Activated T-cell treated with anti-CD3 and anti-CD28 coated beads for 24 hours (primary cell): ENCODE measurements around the gene PACRG.

Experiments used
- DNase-seq: peaks from one replicate; pipeline ENCODE4 v3.0.0-alpha.2; 2020; ENCODE audit warnings: low read depth

PACRG gene

DNA sequence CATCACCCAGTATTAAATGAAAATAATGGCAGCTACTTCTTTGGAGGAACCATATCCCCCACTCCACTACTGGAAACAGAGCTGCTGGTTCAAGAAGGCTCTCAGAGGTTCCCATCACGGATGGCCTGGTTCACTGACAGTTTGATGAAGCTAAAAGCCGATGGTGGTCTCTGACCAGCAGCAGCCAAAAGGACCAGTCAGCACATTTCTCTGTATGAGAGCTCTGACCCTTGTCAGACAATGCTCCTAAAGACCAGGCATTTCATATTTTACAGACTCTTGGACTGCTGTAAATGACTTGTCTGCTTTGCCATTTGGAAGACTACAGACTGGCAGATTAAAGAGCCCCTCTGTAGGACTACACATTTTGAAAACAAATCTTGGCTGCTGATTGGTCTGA lies 16.8 kb upstream of the PACRG start:
- no peak for DNase-seq

GRCh38 chr6:162711376-162711775 lies 16.4 kb upstream of the PACRG start:
- DNase-seq: no peak

GRCh38 chr6:162712694-162713093 lies 15.1 kb upstream of the PACRG start:
- no peak for DNase-seq

GRCh38 chr6:162713974-162714780 lies 13.6 kb upstream of the PACRG start:
- no peak for DNase-seq

- DNase-seq: no peak
These were observed 12.2 kb upstream of the PACRG start for GRCh38 chr6:162715601-162716000.

GRCh38 chr6:162719528-162719927 lies 8.2 kb upstream of the PACRG start:
- DNase-seq: no peak

- no peak for DNase-seq
These were observed 6.4 kb upstream of the PACRG start for GRCh38 chr6:162721404-162721687.

DNA sequence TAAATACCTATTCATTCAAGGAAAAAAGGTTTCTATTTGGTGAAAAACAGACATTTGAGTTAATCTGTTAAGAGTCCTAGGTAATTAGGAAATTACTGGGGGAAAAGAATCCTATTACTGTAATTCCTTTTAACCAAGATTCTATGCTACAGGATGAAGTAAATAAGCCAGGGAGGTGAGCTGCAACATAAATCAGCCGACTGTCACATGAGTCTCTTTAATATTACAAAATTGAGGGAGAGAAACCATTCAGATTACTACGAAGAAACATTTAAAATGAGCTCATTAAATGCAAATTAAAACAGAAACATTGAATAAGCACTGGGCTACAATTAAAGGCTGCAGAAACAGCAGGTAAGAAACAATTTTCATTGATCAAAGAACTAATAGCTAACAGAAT lies 5.5 kb upstream of the PACRG start:
- no peak for DNase-seq

DNA sequence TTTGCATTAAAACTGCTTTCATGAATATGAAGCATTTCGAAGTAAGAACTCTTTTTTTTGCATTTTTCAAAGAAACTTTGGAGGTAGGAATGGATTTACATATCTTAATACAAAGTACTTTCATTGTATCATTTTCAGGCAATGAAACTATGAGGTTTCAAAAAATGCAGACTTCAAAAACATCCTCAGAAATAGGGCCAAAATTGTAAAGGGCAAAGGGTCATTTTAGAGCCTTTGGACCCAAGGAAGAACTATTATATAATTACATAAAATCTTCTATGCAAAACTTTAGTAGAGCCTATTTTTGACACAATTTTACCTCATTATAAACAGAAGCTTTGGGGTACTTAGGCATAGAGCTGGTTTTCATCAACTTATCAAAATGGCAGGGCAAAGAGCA lies 5.1 kb upstream of the PACRG start:
- no peak for DNase-seq

DNA sequence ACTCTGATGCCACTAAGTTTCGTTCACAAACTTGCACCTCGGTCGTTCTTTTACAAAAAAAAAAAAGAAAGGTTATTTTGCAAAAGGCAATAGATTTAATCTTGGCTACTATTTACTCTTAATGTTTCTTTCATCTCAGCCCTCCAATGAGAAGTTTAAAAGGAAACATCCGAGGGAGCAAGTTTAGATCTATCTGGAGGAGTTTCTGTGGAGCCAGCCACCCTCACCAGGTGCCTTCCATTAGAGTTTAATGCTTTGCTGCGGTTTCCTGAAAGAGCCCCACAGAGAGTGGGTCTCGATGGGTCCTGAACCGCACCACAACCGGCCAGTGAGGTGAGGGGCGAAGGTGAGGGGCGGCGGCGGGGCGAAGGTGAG lies 840 bp upstream of the PACRG start:
- no peak for DNase-seq

DNA sequence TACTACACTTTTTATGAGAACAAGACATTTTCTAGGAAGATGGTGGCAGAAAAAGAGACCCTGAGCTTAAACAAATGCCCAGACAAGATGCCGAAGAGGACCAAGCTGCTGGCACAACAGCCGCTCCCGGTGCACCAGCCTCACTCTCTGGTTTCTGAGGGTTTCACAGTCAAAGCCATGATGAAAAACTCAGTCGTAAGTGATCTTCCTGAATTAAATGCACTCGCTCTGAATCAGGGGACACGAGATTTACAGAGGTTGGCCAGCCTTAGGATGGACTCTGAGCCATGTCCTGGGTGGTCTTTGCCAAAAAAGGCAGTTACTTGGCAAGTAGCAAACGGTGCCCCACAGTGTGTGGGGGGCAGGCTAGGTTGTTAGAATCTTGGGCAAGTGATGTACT lies 423 bp downstream of the PACRG start:
- DNase-seq: no peak

GRCh38 chr6:162728706-162729105 lies 932 bp downstream of the PACRG start:
- DNase-seq: no peak

- DNase-seq: no peak
These were observed 2.7 kb downstream of the PACRG start for GRCh38 chr6:162730502-162730901.

- no peak for DNase-seq
These were observed 5.7 kb downstream of the PACRG start for GRCh38 chr6:162733489-162733888.

- no peak for DNase-seq
These were observed 9.2 kb downstream of the PACRG start for GRCh38 chr6:162736961-162737360.

DNA sequence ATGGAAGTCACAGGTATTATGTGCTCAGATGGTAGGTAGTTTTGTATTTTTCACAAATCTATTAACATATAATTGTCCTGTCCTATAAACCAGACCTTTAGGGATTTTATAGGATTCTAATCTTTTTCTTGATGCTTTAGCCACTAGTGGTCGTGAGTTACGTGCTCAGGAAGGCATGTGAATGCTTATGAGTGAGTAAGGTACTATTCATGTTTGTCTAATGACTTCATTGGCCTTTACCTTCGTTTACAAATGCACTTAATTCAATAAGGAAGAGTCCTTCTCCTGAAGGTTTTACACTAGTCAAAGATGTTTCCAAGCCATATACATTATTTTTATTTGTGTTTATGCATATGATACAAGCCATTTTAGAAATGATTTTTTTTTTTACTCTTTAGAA lies 23.0 kb downstream of the PACRG start:
- DNase-seq: no peak

DNA sequence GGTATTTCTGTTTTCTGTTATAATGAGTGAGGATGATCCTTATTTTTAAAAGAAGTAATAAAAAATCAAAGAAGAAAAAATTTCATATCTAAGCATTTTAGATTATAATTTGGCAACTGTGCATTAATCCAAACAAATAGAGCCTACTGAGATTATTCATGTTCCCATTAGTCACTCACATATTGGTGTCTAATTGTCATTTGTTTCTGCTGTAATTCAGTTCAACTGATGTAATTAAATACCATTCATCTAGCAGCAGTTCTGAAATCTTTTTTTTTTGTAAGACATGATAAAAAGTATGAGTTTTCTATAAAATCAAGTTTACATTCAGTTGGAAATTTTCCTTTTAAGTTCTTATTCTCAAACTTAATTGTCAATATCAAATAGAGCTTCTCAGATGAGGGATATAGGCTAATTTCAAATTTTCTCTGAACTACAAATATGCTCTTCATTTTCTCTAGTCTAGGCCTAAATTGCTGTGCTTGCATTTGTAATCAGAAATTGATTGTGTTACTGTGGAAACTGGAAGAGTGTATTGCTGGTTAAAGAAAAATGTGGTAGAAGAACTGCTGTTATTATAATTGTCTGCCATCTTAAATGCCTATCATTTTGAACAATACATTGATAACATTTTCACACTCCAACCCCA lies 23.6 kb downstream of the PACRG start:
- no peak for DNase-seq

- no peak for DNase-seq
These were observed 26.0 kb downstream of the PACRG start for GRCh38 chr6:162753775-162754174.

DNA sequence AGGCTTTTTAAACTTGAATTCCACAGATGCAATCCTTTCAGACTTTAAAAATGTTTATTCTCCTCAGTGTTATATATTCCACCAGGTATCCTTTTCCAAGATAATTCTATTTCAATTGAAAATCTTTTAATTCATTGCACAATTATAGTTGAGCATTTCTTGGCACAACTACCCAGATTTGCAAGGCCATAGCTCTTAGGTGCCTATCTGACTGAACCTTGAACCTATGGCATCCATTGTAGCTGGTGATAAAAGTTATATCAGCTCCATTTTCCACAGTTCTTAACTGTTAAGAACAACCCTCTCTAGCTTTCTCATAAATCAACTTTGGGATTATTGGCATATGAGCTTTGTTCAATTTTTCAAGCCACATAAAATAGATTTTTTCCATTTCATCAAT lies 42.4 kb downstream of the PACRG start:
- no peak for DNase-seq

- DNase-seq: no peak
These were observed 43.2 kb downstream of the PACRG start for GRCh38 chr6:162770955-162771354.

GRCh38 chr6:162772466-162772865 lies 44.7 kb downstream of the PACRG start:
- DNase-seq: no peak

DNA sequence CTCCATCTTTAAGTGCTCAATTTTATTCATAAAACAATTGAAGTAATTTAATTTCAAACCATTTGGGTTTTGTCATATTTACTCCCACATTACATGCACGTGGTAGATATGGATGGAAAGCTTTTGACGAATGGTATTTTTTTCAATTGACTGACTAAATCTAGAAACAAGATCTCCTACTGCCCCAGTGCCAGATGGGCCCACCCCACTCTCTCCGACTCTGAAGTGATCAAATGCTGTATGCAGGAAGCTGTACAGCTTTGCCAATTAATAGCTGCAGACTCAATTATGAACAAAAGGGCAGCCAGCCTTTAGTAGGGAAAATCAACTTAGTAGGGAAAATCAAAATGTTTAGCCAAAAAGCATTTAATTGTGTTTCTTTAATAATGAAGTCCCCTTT lies 46.2 kb downstream of the PACRG start:
- DNase-seq: no peak

- DNase-seq: no peak
These were observed 49.3 kb downstream of the PACRG start for GRCh38 chr6:162777091-162777490.

GRCh38 chr6:162778603-162779002 lies 50.8 kb downstream of the PACRG start:
- DNase-seq: no peak
